ENCODE data around the gene EIF3F.

The EIF3F gene

DNA sequence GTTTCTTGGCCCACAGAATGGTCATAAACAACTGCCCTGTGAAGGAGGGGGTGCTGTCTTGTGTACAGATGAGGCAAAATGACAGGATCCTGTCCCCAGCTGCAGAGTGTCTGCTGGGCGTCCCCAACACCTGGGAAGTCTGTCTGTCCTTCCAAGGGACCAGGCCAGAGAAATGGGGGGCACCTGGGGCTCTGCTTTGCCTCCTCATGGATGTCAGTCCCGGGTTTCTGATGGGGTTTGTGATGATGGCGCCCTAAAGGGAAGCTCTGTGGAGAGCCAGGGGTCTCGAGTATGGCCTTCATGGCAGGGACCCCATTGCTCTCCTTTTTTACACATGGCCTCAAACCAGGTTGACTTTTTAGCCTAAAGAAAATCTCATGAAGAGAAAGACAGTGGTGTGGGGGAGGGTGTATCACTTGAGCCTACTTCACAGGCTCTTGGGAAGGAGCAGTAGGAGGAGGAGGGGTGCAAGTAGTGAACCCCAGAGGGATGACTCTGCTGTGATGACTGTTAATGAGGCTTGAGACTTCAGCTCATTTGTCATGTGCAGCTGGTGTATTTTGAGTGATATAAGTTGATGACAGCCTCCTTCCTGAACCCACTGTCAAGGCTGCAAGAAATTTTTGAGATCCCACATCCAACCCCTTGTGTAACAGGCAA is 53.3 kb downstream of the EIF3F start:
- no peak for DNase-seq

DNA sequence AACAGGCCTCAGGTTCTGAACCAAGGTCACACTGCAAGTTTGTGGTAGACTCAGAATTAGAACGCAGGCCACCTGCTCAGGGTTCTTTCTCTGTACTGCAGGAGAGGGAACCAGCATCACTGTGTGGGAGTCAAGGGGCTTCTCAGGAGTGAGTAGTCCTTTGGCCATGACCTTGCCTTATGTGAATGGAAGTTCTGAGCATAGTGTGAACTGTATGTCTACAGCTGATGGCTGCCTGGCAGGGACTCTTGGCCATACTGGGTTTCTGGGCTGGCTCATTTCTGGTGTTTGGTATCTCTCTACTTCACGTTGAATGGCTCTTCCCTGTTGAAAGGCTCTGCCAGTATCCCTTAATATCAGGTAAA is 53.8 kb downstream of the EIF3F start:
- no peak for DNase-seq

DNA sequence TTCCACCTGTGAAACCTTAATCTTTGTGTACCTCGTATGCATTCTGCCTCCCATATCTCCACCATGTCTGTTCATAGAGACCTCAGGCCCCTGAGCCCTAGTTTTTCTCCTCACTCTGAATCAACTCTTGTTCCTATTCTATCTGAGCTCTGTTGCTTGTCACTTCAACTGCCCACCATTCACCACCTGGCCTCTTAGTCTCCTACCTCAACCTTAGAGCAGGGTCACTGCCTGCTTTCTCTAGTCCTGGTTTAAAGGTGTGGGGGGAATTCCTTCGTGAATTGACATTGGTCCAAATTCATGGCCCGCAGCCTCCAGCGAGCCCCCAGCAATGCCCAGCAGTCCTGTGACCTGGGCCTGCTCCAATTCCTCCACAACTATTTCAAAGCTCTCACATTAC is 54.4 kb downstream of the EIF3F start:
- DNase-seq, result no peak

- no peak for DNase-seq
Measured at GRCh38 chr11:8043756-8044155, 56.6 kb downstream of the EIF3F start.

- no peak for DNase-seq
Measured at GRCh38 chr11:8045839-8046238, 58.7 kb downstream of the EIF3F start.

DNA sequence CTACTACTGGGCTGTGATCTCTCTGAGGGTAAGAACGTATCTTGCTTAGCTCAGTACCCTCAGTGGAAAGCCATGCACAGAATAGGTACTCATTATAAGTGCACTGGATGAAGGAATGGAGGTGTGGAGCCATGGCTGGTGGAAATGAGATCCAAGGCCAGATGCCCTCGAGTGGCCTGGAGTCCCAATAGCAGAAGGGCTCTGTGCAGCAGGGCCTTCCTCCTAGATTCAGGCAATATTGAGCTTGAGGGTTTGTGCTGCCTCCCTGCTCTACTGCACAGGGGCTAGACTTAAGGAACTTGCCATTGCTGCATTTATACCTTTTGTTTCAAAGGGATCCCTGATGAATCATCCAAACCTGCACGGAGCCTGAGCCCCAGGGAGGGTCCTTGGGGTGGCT is 60.2 kb downstream of the EIF3F start:
- DNase-seq, result no peak

DNA sequence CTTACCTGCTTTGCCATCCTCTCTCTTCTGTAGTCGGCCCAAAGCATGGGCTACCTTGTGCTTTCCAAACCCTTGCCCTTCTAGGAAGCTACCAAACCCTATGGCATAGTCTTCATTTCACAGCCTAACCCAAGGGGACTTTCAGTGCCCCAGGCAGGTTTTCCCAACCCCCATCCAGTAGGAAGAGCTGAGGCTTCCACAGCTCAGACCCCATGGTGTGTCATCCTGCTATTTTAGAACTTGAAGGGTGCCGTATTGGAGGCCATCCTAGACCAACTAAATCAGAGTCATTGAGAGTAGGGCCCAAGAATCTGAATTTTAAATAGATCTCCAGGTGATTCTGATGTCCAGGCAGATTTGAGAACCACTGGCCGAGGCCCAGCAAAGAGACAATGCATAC is 61.9 kb downstream of the EIF3F start:
- DNase-seq, result no peak

All from stimulated activated naive CD4-positive, alpha-beta T cell treated with Interleukin-2 at 50 U/mL for 16 hours (primary cell).